ENCODE results near the gene EARS2. TPM values are rescaled to one million over a fixed set of nuclear protein-coding genes. Genes with fewer than 3 reads are reported as not detected.
"Not testable (repeated sequence)": the region's sequence is repeated elsewhere in the genome, so short reads cannot be mapped to it uniquely, and the experiment has no call there.

The EARS2 gene
- total RNA-seq, 1 donor from 2014 or later, result 29.0 TPM

- no peak overlapping the region for H3K27ac Mint-ChIP-seq
- no peak for DNase-seq (ENCODE audit: low spot score in 2 of 2, unreplicated experiment in 2 of 2)
- H3K9me3 Mint-ChIP-seq, result no peaks in the 10 kb centered on the region
- H3K27me3 Mint-ChIP-seq (ENCODE audit: low read depth), result no peaks in the 10 kb centered on the region
- no peaks in the 10 kb centered on the region for H3K4me1 Mint-ChIP-seq
- H3K4me3 Mint-ChIP-seq, result no peak overlapping the region
- TF ChIP-seq CTCF (IDR thresholded peaks at IDR 0.05; ENCODE audit: unreplicated experiment), result no peak
- peaks cover 50% of the 10 kb centered on the region for H3K36me3 Mint-ChIP-seq
These were observed 70.7 kb downstream of the EARS2 start for GRCh38 chr16:23486480-23486879.

- DNase-seq (ENCODE audit: low spot score in 2 of 2, unreplicated experiment in 2 of 2), result no peak
- Mint-ChIP-seq H3K27ac (no peak overlapping the region), H3K27me3 (ENCODE audit: low read depth) (no peaks in the 10 kb centered on the region), H3K4me1 (no peaks in the 10 kb centered on the region), H3K9me3 (no peaks in the 10 kb centered on the region), H3K36me3 (peaks cover 47% of the 10 kb centered on the region), H3K4me3 (no peak overlapping the region)
- TF ChIP-seq CTCF (IDR thresholded peaks at IDR 0.05; ENCODE audit: unreplicated experiment), result no peak
These were observed 71.3 kb downstream of the EARS2 start for GRCh38 chr16:23485841-23486240.

GRCh38 chr16:23485257-23485614 lies 71.9 kb downstream of the EARS2 start:
- peaks cover 46% of the 10 kb centered on the region for H3K36me3 Mint-ChIP-seq
- H3K9me3 Mint-ChIP-seq, result no peaks in the 10 kb centered on the region
- DNase-seq (ENCODE audit: low spot score in 2 of 2, unreplicated experiment in 2 of 2), result no peak
- H3K27ac Mint-ChIP-seq, result no peak overlapping the region
- H3K4me3 Mint-ChIP-seq, result no peak overlapping the region
- H3K4me1 Mint-ChIP-seq, result no peaks in the 10 kb centered on the region
- no peak for TF ChIP-seq CTCF (IDR thresholded peaks at IDR 0.05; ENCODE audit: unreplicated experiment)
- H3K27me3 Mint-ChIP-seq (ENCODE audit: low read depth), result no peaks in the 10 kb centered on the region

GRCh38 chr16:23484510-23485256 lies 72.5 kb downstream of the EARS2 start:
- H3K4me3 Mint-ChIP-seq, result no peak overlapping the region

GRCh38 chr16:23483492-23483891 lies 73.7 kb downstream of the EARS2 start:
- not testable (repeated sequence) for H3K4me3 Mint-ChIP-seq; H3K27me3 Mint-ChIP-seq (ENCODE audit: low read depth); H3K9me3 Mint-ChIP-seq; DNase-seq (ENCODE audit: low spot score in 2 of 2, unreplicated experiment in 2 of 2); H3K27ac Mint-ChIP-seq; H3K4me1 Mint-ChIP-seq
- peaks cover 55% of the 10 kb centered on the region for H3K36me3 Mint-ChIP-seq

More at GRCh38 chr16:23484510-23485256, 72.5 kb downstream of the EARS2 start:
- Mint-ChIP-seq H3K27me3 (ENCODE audit: low read depth) (no peaks in the 10 kb centered on the region), H3K27ac (no peak overlapping the region), H3K9me3 (no peaks in the 10 kb centered on the region), H3K36me3 (peaks cover 46% of the 10 kb centered on the region), H3K4me1 (no peaks in the 10 kb centered on the region)
- DNase-seq (ENCODE audit: low spot score in 2 of 2, unreplicated experiment in 2 of 2), result no peak
- TF ChIP-seq CTCF (IDR thresholded peaks at IDR 0.05; ENCODE audit: unreplicated experiment), result no peak

- peaks cover 59% of the 10 kb centered on the region for H3K36me3 Mint-ChIP-seq
- no peaks in the 10 kb centered on the region for H3K27me3 Mint-ChIP-seq (ENCODE audit: low read depth)
These were observed 74.4 kb downstream of the EARS2 start for GRCh38 chr16:23482778-23483177.

More at GRCh38 chr16:23482778-23483177, 74.4 kb downstream of the EARS2 start:
- H3K4me1 Mint-ChIP-seq, result no peaks in the 10 kb centered on the region
- no peak overlapping the region for H3K4me3 Mint-ChIP-seq
- no peak overlapping the region for H3K27ac Mint-ChIP-seq
- TF ChIP-seq CTCF (IDR thresholded peaks at IDR 0.05; ENCODE audit: unreplicated experiment), result no peak
- no peak for DNase-seq (ENCODE audit: low spot score in 2 of 2, unreplicated experiment in 2 of 2)
- H3K9me3 Mint-ChIP-seq, result no peaks in the 10 kb centered on the region
